ENCODE measurements around the gene HOXC9. TPM values are rescaled to one million over a fixed set of nuclear protein-coding genes. Genes with fewer than 3 reads are reported as not detected.

Gene HOXC9
- total and polyA plus RNA-seq, 4 donors = not detected

- H3K9me3 ChIP-seq (ENCODE audit: control insufficient read depth in 4 of 4, low read length in 3 of 4) = no peaks in the 10 kb centered on the region
- DNase-seq (ENCODE audit: low spot score) = no peak
- peaks cover 6 to 16% (median 11%) of the 10 kb centered on the region in 4 donors for H3K4me1 ChIP-seq (ENCODE audit: control insufficient read depth in 4 of 4, insufficient read depth in 4 of 4, low read length in 3 of 4)
- no peaks in the 10 kb centered on the region for H3K36me3 ChIP-seq (ENCODE audit: control insufficient read depth in 4 of 4, insufficient read depth in 3 of 4, low read depth in 1 of 4, low read length in 3 of 4)
- H3K4me3 ChIP-seq (ENCODE audit: low read depth in 1 of 3, low read length in 3 of 3) = no peak overlapping the region
- no peak overlapping the region for H3K9ac ChIP-seq (ENCODE audit: low read depth in 1 of 2, low read length in 2 of 2)
- H3K27ac ChIP-seq (ENCODE audit: low read depth in 1 of 2, low read length in 2 of 2) = no peak overlapping the region
- WGBS = 14% methylated on average over 20 of the region's 20 CpGs
- no peak for TF ChIP-seq EGR1 (IDR thresholded peaks at IDR 0.05; ENCODE audit: low read depth in 2 of 2)
- TF ChIP-seq TAF1 (conservative IDR thresholded peaks at IDR 0.05) = no peak
- no peak for TF ChIP-seq REST (IDR thresholded peaks at IDR 0.05)
- TF ChIP-seq YY1 (IDR thresholded peaks at IDR 0.05) = no peak
- no peak for TF ChIP-seq NR2F2 (IDR thresholded peaks at IDR 0.05)
- TF ChIP-seq SP1 (IDR thresholded peaks at IDR 0.05) = no peak
- TF ChIP-seq HNF4G (IDR thresholded peaks at IDR 0.05) = no peak
- peaks cover 5 to 49% (median 12%) of the 10 kb centered on the region in 4 donors for H3K27me3 ChIP-seq (ENCODE audit: control insufficient read depth in 4 of 4, insufficient read depth in 4 of 4, low read length in 3 of 4)
Measured at GRCh38 chr12:54004063-54004840, 4.3 kb downstream of the HOXC9 start.

- H3K4me3 ChIP-seq (ENCODE audit: low read depth in 1 of 3, low read length in 3 of 3) = no peak overlapping the region
- no peaks in the 10 kb centered on the region for H3K9me3 ChIP-seq (ENCODE audit: control insufficient read depth in 4 of 4, low read length in 3 of 4)
- DNase-seq (ENCODE audit: low spot score) = no peak
- H3K27me3 ChIP-seq (ENCODE audit: control insufficient read depth in 4 of 4, insufficient read depth in 4 of 4, low read length in 3 of 4) = peaks cover 5 to 51% (median 12%) of the 10 kb centered on the region in 4 donors
- no peak for TF ChIP-seq JUND (IDR thresholded peaks at IDR 0.05)
- TF ChIP-seq HNF4A (conservative IDR thresholded peaks at IDR 0.05) = no peak
- TF ChIP-seq MAX (IDR thresholded peaks at IDR 0.05) = no peak
- TF ChIP-seq CTCF (IDR thresholded peaks at IDR 0.05; ENCODE audit: low read depth, low read length, missing input control) = no peak
- no peak for TF ChIP-seq SP1 (IDR thresholded peaks at IDR 0.05)
- TF ChIP-seq ATF3 (IDR thresholded peaks at IDR 0.05) = no peak
- TF ChIP-seq YY1 (IDR thresholded peaks at IDR 0.05) = no peak
- no peak for TF ChIP-seq ZBTB33 (IDR thresholded peaks at IDR 0.05)
- no peak for TF ChIP-seq FOXA1 (IDR thresholded peaks at IDR 0.05)
- TF ChIP-seq HNF4G (IDR thresholded peaks at IDR 0.05) = no peak
- TF ChIP-seq FOXA2 (IDR thresholded peaks at IDR 0.05) = no peak
- no peak for TF ChIP-seq GABPA (IDR thresholded peaks at IDR 0.05 in 1 of 2, conservative IDR thresholded peaks at IDR 0.05 in 1 of 2)
- TF ChIP-seq RXRA (IDR thresholded peaks at IDR 0.05) = no peak
- no peak for TF ChIP-seq TAF1 (conservative IDR thresholded peaks at IDR 0.05)
- TF ChIP-seq NR2F2 (IDR thresholded peaks at IDR 0.05) = no peak
- H3K27ac ChIP-seq (ENCODE audit: low read depth in 1 of 2, low read length in 2 of 2) = no peak overlapping the region
- no peak overlapping the region for H3K9ac ChIP-seq (ENCODE audit: low read depth in 1 of 2, low read length in 2 of 2)
- H3K36me3 ChIP-seq (ENCODE audit: control insufficient read depth in 4 of 4, insufficient read depth in 3 of 4, low read depth in 1 of 4, low read length in 3 of 4) = no peaks in the 10 kb centered on the region
- H3K4me1 ChIP-seq (ENCODE audit: control insufficient read depth in 4 of 4, insufficient read depth in 4 of 4, low read length in 3 of 4) = peaks cover 4 to 18% (median 10%) of the 10 kb centered on the region in 4 donors
- WGBS = 9% methylated on average over 31 of the region's 31 CpGs
Measured at GRCh38 chr12:54004841-54005530, 5.0 kb downstream of the HOXC9 start.

Data from liver (tissue), 9 donors.